ENCODE results near the gene EPHB3.
A peak's percentile ranks its signal among the peaks of the same experiment; 100 is the strongest.

Gene EPHB3

DNA sequence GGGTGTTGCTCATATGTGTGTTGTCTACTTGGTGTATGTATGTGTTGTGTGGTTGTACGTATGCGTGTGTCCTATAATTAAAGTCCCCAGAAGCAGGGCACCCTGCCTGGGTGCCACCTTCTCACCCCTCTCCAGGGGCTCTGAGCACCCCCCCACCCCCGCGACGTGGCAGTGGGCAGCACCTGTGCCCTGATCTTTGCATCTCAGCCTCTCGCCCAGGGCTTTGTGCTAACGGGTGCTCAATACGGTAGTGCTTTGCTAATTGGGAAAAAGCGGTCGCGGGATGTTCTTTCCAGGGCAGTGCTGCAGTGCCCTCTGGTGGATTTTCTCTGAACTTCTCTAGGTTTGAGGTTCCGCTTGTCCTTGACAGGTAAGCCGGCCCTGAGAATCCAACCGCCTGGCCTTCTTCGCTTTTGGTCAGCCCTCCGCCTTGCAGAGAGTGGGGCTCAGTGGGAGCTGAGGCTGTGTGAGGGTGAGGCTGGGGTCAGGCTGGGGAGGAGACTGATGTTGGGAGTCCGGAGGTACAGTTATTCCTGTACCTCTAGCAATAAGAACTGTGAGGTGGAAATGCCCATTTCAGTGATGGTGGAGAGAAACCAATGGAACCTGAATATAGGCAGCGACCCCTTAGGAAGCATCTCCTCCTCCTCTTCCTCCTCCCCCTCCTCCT is 17.6 kb upstream of the EPHB3 start:
- DNase-seq (ENCODE audit: low spot score) = peak; percentile 78

DNA sequence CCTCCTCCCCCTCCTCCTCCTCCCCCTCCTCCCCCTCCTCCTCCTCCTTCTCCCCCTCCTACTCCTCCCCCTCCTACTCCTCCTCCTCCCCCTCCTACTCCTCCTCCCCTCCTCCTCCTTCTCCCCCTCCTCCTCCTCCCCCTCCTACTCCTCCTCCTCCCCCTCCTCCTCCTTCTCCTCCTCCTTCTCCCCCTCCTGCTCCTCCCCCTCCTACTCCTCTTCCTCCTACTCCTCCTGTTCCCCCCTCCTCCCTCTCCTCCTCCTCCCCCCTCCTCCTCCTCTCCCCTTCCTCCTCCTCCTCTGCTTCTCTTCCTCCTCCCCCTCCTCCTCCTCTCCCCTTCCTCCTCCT is 17.1 kb upstream of the EPHB3 start:
- DNase-seq (ENCODE audit: low spot score) = no peak

DNA sequence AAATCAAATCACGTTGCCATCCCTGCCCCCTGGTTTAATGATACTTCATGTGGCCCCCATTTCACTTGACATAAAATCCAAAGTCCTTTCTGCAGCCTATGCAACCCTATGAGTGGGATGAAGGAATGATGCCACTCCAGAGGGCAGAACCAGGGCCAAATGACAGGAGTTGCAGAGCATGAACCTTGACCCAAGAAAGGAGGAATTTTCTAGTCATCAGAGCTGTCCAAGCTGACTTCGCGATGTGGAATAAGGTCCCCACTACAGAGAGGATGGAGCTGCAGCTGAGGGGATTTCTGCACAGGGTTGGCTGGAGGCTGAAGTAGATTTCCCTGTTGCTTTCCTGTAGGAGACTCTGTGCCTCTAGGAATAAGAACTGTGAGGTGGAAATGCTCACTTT is 15.8 kb upstream of the EPHB3 start:
- DNase-seq (ENCODE audit: low spot score) = no peak

DNA sequence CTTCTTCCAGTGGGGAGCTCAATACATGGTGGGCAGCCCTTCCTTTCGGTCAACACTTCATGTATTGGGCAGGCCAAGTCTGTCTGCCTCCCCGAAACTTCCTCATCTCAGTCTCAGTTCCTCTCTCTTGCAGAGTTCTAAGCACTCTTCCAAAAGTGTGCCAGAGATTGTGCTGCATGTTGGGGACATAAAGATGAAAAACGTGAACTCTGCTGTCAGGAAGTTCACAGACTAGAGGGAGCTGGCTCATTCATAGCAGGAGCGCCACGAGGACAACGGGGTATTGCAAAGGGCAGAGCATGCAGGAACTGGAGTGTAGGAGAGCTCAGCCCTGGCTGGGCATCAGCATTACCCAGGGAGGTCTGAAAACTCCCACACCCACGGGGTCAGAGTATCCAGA is 15.3 kb upstream of the EPHB3 start:
- no peak for DNase-seq (ENCODE audit: low spot score)

DNA sequence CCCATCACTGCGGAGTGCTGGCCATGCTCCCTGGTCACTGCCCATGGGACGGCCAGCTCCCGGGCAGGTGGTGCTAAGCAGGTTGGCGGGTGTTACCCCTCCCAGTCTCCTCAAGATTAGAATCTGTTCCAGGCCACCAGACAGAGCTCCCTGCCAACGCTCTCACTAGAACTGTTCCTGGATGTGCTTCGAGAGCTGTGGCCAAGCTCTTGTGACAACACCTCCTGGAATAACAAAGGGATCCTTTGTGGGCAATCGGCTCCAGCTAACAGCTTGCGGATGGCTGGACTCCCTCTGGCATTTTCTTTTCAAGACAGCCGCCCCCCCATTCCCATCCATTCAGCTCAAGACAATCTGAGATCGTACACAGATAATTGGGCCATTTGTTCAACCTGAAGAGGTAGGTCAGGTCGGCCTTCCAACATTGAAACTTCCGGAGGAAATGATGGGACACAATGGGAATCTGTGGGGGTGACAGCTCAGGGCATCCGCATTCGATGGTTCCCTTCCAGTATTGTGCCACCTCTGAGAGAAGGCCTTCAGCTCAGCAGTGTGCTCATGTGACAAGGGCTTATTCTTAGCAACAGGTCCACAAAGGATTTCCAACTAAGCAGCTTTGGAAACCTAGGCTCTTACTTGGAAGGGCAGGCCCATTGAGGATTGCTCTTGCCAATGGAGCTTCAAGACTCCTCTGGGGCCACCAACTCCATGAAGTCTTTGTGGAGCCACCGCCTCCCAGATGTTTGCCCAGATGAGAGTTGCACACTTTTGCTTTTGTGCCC is 11.6 kb upstream of the EPHB3 start:
- DNase-seq (ENCODE audit: low spot score) = no peak

DNA sequence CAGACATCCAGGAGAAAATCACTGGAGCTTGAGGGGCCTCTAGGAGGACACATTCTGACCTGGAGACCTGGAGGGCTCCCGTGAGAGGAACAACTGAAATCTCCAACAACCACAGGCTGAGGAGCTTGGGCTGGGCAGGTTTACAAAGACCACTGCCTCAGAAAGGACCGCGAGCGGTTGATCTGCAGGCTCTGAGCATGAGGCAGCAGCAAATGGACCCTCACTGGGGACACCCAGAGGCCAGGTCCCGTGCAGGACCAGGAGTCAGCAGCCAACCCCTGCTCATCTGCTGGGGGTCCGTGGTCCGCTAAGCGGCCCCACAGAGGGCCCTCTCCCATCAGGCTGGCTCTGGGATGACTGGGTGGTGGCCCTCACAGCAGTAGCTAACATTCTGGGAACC is 10.5 kb upstream of the EPHB3 start:
- no peak for DNase-seq (ENCODE audit: low spot score)

DNA sequence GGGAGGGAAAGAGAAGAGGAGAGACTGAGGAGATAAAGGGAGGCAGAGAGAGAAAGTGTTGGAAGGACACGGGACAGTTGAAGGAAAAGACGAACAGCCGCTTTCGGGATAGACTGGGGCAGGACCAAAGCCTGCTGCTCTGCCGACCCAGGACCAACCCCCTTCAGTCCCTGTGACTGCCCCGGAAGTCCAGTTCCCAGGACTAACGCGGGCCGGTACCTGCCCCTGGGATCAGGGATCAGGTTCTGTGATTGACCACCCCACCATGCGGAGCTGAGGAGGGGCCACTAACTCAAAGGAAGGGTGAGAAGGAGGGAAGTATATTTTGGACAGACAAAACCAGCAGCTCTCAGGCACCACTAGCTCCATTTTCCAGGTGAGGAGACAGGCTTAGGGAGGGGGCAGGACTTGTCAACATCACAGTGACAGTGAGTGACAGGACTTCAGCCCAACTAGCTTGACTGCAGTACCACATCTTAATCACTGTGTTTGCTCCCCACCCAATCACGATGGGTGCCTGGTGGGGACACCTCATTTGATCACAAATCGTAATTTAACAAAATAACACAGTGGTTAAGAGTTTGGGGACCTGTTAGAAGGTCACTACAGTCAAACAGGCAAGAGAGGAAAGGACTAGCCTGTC is 9.8 kb upstream of the EPHB3 start:
- DNase-seq (ENCODE audit: low spot score) = no peak

DNA sequence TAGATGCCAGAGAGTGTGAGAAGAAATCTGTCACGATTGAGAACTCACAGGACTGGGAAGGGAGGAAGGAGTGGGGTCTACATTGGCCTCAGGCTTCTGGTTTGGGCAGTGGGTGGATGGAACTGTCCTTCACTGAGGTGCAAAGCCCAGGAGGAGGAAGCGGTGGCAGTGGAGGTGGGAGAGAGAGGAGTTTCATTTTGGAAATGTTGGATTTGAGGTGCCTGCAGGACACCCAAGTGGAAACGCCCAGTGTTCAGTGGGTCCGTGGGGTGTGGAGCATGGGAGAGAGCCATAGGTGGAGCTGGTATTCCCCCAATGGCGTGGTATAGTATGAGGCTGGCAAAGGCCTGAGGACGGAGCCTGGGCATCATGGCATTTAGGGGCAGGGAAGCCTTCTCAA is 9.3 kb upstream of the EPHB3 start:
- no peak for DNase-seq (ENCODE audit: low spot score)

DNA sequence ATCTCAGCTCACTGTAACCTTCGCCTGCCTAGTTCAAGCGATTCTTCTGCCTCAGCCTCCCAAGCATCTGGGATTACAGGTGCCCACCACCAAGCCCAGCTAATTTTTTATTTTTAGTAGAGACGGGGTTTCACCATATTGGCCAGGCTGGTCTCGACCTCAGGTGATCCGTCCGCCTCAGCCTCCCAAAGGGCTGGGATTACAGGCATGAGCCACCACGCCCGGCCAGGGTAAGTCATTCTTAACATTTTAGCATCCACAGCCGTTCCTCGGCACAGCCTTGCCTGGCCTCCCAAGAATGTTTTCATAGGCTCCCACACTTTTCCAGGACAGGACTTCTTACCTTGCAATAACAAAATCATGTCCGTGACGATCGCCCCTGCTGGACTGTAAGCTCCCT is 8.7 kb upstream of the EPHB3 start:
- no peak for DNase-seq (ENCODE audit: low spot score)

DNA sequence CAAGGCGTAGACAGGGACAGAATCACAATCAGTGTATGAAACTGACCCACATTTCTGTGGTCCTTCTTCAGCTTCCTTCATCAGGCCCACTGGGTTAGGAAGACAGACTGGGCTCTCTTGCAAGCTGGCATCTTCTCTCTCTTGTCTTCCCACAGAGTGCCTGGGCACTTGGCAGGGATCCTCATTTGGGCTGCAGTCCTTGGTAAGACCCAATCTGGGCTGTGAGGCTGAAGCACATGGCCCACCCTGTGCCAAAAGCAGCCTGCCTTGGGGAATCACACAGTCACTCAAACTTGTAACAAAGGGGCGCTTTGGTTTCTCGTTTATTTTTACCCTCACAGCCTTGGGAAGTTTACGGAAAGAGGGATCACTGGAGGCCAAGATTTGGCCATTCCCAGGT is 8.2 kb upstream of the EPHB3 start:
- no peak for DNase-seq (ENCODE audit: low spot score)

DNA sequence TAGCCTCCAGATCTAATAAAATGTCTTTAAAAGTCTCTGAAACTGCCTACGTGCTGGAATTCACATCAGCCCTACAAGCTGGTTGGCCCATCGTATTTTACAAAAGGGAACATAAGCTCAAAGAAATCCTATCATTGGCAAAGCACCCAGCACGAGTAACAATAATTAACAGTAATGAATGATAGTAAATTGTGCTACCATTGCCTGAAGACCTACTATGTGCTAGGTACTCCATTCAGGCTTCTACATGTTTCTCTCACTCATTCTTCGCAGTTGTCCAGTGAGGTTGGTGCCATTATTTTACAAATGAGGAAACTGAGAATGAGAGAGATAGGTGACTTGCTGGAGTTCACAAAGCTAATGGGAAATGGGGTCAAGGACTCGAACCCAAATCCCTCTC is 7.1 kb upstream of the EPHB3 start:
- no peak for DNase-seq (ENCODE audit: low spot score)

DNA sequence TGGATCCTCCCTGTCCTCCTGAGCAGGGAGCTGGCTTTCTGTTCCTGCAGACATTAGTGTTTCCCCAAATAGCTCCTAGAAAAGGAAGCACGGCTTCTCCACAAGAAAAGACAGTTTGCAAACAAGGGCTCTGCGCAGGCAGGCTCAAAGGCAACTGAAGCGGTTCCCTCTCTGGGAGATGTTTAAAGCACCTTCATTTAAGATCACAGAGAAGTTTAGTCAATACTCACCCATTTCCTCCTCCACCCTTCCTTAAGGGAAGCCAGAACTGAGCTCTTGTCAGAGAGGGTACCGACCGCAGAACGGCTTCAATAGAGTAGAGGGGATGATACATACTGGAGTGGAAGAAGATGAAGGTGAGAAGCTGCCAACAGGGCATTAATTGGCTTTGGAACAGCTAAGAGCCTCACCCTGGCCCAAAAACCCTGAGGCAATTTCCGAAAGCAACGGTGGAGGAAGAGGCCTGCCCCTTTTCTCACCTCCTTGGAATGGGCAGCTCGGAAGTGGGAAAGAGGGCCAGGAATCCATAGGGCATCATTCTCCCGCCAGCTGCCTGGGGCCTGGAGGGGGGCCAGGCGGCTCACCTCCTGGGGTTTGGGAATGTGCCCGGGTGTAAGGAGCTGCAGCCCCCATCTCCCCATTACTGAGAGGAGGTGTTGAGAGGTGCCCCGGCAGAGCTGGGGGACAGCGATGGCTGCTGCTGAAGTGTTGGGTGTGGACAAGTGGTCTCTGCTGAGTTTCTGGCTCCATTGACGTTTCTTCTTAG is 4.8 kb upstream of the EPHB3 start:
- DNase-seq (ENCODE audit: low spot score) = no peak

DNA sequence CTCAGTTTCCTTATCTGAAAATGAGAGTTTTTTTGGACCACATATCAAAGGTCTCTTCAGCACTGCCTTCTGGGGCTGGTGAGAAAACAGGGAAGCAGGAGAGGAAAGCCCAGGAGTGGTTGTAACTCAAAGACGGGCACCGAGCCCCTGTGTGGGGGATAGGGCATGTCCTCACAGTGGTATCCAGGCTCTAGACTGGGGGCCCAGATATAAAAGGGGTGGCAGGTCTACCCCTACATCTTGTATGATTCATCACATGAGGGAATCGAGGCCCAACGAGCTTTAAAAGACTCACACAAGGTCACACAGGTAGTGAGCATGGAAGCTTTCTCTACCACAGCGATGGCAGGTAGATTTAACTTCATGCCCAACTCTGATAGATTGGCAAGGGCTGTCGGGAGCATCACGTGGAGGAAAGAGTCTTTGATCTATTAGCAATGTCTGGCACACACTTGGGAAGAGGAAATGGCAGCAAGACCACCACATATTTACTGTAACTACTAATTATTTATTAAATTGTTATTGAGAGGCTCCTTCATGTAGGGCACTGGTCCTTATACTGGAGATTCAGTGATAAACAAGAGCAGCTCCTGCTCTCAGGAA is 4.1 kb upstream of the EPHB3 start:
- no peak for DNase-seq (ENCODE audit: low spot score)

DNA sequence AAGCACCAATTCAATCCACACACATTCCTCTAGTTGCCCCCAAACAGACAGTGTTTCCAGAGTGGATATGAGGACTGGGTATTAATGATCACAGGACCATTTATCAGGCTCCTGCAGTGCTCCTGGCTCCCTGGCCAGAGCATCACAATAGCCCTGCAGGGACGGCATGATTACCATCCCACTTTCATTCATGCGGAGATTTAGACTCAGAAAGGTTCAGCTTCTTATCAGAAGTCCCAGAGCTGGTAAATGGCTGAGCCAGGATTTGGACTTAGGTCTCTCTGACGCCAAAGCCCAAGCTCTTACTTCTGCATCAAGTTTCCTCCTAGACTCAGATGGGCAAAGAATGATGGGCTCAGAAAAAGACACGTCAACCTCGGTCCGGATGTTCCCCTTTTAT is 2.9 kb upstream of the EPHB3 start:
- no peak for DNase-seq (ENCODE audit: low spot score)

DNA sequence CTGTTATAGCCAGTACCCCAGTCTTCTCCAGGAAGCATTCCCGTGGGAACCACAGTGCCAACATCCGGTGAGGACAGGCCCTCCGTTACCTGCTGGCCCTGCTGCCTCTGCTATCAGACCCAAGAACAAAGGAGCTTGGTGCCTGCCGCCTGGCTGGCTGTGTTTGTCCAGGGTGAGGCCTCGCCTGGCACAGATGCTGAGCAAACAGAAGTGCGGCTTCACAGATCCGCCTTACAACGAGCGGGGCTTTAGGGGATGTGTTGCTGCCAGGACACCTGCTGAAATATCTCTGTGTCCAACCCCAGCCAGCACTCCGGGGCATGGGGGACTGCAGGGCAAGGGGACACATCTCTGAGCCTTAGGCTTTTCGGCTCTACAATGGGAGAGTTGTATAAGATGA is 2.2 kb upstream of the EPHB3 start:
- DNase-seq (ENCODE audit: low spot score) = no peak

DNA sequence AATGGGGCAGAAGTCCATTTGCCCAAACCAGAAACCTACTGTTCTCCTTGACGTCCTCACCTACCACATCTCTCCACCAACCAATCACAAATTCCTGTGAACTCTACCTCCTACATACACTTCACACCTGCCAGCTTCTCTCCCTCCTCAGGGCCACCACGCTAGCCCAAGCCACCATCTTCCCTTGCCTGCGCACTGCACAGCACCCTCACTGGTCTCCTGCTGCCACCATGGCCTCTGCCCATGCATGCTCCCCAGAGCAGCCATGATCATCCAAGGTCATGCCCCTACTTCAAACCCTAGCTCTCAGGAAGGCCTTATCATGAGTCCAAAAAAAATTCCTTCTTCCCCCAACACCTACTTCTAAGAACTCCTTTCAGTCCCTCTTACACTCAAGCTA is 1.1 kb upstream of the EPHB3 start:
- no peak for DNase-seq (ENCODE audit: low spot score)

DNA sequence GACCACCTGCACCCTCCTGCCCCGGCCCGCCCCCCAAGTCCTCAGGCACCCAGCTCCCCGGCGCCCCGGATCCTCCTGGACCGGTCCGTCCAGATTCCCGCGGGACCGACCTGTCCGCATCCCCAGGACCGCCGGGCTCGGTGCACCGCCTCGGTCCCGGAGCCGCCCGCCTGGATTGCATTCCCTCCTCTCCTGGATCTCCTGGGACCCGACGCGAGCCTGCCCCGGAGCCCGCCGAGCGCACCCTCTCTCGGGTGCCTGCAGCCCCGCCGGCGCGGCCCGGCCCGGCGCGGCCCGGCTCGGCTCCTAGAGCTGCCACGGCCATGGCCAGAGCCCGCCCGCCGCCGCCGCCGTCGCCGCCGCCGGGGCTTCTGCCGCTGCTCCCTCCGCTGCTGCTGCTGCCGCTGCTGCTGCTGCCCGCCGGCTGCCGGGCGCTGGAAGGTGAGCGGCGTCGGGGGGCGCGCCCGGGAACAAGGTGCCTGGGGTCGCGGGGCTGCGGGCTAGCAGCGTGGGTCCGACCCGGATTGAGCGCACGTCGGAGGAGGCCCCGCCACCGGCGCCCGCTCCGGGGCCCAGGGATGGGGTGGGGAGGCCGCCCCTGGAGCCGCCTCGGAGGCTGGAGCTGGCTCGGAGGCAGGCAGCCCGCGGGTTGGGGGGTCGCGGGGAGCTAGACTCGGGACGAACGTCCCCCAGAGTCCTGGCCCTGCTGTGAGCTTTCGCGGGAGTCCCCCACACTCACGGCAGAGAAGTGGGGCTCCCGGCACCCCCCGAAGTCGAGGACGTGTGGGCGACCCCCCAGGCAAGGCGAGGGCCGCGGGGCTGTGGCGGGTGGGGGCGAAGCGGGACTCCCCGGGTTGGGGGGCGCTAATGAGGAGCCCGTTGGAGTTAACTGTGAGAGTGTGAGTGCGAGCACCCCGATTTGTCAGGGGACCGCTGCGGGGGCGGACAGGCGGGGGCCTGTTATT is 610 bp downstream of the EPHB3 start:
- no peak for DNase-seq (ENCODE audit: low spot score)

DNA sequence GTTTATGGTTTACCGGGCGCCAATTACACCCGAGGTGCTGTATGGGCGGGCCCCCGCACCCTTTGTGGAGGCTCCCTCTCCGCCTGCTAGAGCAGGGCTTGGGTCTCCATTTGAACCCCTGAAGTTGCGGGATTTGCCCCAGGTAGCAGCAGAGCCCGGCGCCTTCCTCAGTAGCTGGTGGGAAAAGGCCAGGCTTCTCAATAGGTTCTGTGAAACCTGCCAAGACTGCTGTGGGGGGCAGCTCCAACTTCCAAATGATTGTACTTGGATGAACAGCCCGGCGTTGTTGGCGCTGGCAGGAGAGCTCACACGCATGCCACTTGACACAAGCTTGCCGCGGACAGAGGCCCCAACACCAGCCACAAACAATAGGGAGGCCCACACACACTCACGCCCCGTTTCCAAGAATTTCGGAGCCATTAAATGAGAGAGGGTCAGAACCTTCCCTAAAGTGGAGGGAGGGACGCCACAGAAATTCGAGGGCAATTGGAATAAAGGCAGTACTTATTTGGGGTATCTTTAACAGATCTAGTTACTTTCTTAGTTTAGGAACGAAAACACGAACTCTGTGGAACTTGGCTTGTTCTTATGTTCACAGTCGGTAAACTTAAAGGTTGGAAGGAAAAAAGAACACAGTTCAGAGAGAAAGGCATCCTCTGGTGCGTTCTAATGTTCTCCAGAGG is 1.4 kb downstream of the EPHB3 start:
- DNase-seq (ENCODE audit: low spot score) = peak; percentile 35

DNA sequence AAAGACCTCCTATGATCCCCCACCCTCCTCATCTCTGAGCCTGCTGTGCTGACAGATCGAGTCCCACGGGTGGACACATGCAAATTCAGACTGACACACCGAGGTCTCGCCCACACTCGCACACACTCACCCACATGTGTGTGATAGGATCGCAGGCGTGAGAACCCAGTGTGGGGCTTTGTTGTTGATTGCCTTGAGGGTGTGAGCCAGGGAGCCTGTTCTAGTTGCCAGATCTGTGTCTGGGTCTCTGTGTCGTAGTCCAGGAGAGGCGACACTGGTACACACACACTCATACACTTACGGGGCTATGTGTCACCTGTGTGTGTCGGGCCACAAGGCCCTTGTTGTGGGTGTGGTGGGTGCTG is 2.0 kb downstream of the EPHB3 start:
- DNase-seq (ENCODE audit: low spot score) = no peak

DNA sequence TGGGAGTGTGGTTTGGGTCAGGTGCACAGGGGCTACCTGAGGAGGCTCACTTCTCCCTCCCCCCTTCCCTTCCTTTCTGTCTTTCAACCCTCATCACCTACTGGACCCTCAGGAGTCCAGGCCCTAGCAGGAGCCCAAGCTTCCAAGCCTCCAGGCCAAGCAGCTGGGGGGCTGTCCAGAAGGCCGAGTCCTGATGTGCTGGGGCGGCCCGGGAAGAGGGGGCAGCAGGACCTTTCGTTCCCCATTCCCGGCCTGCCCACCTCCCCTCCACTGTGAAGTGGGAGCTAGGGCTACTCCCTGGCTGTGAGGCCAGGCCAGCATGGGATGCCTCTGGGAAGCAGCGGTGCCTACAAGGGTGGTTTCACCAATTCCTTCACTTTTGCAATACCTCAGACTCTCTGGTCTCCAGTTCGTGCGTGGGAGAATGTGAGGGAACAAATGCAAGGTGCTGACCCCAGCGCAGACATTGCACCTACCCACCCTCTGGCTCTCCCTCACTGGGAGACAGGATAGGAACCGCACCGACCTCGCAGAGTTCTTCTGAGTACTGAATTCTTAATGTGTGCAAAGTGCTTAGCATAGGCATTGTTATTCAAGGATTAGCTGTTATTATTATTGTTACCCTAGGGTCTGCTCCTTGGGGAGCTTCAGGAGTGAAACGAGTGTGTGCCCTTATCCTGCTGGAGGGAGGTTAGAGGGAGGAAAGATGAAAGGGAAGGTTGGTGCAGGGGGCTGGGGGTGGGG is 2.5 kb downstream of the EPHB3 start:
- no peak for DNase-seq (ENCODE audit: low spot score)
